Keratinocyte (primary cell): ENCODE measurements around the gene NOTCH1. TPM values are rescaled to one million over a fixed set of nuclear protein-coding genes. Genes with fewer than 3 reads are reported as not detected.

Experiments used
- DNase-seq: peaks from one replicate; pipeline ENCODE4 v3.0.0-alpha.2; 2011; ENCODE audit warnings: low read depth, missing footprints, low spot score
- FAIRE-seq: peaks from 2 replicates; lab custom pipeline; 2011; peaks lifted over from hg19 to GRCh38; lab: Jason Lieb, UNC
- H2AFZ ChIP-seq: 2 replicates; pipeline ENCODE4 v1.6.0; 2012; ENCODE audit warnings: low read length, control low read depth, inconsistent platforms; ENCODE audit not compliant: control insufficient read depth
- H3K27ac ChIP-seq: 2 replicates; pipeline ENCODE4 v1.5.1; 2011; ENCODE audit warnings: low read length; ENCODE audit not compliant: control insufficient read depth, insufficient read depth
- H3K27me3 ChIP-seq: 3 replicates; pipeline ENCODE4 v1.6.0; 2011; ENCODE audit warnings: low read length; ENCODE audit not compliant: control insufficient read depth, insufficient read depth; ENCODE audit errors: extremely low read depth
- H3K36me3 ChIP-seq, 2 experiments: 2 replicates in 1 of 2; 3 replicates in 1 of 2; pipeline ENCODE4 v1.5.1; 2011; ENCODE audit warnings: low read length in 2 of 2, mild to moderate bottlenecking in 1 of 2; ENCODE audit not compliant: control insufficient read depth in 2 of 2, insufficient read depth in 2 of 2; ENCODE audit errors: extremely low read depth in 1 of 2
- H3K4me1 ChIP-seq: 3 replicates; pipeline ENCODE4 v1.5.1; 2011; ENCODE audit warnings: low read length; ENCODE audit not compliant: control insufficient read depth, insufficient read depth; ENCODE audit errors: extremely low read depth
- H3K4me2 ChIP-seq: 3 replicates; pipeline ENCODE4 v1.6.0; 2011; ENCODE audit warnings: low read depth, low read length; ENCODE audit not compliant: control insufficient read depth, insufficient read depth; ENCODE audit errors: extremely low read depth
- H3K4me3 ChIP-seq, 3 experiments: fragments of 200-600 bp in 1 of 3; sonication (generic) in 1 of 3; 2 replicates in 2 of 3; 3 replicates in 1 of 3; pipeline ENCODE4 v1.5.1; 2011 to 2016; ENCODE audit warnings: low read length in 3 of 3, mild to moderate bottlenecking in 3 of 3, control low read depth in 2 of 3, inconsistent platforms in 1 of 3, low read depth in 1 of 3, mixed read lengths in 1 of 3, mixed run types in 1 of 3, moderate library complexity in 1 of 3; ENCODE audit not compliant: control insufficient read depth in 2 of 3, insufficient read depth in 2 of 3; ENCODE audit errors: extremely low read depth in 1 of 3
- H3K79me2 ChIP-seq: 2 replicates; pipeline ENCODE4 v1.6.0; 2012; ENCODE audit warnings: low read length; ENCODE audit not compliant: control insufficient read depth, insufficient read depth
- H3K9ac ChIP-seq: 3 replicates; pipeline ENCODE4 v1.6.0; 2011; ENCODE audit warnings: low read length; ENCODE audit not compliant: control insufficient read depth, insufficient read depth; ENCODE audit errors: extremely low read depth
- H3K9me1 ChIP-seq: 3 replicates; pipeline ENCODE4 v1.6.0; 2011; ENCODE audit warnings: low read length; ENCODE audit not compliant: control insufficient read depth, insufficient read depth; ENCODE audit errors: extremely low read depth
- H3K9me3 ChIP-seq: 2 replicates; pipeline ENCODE4 v1.5.1; 2012; ENCODE audit warnings: low read depth, low read length; ENCODE audit not compliant: control insufficient read depth
- H4K20me1 ChIP-seq: 3 replicates; pipeline ENCODE4 v1.6.0; 2011; ENCODE audit warnings: low read length; ENCODE audit not compliant: control insufficient read depth, insufficient read depth; ENCODE audit errors: extremely low read depth
- CTCF ChIP-seq, 3 experiments: IDR thresholded peaks in 1 of 3; conservative IDR thresholded peaks in 1 of 3; optimal IDR thresholded peaks in 1 of 3; 2 replicates in 2 of 3; 3 replicates in 1 of 3; pipeline versions ENCODE3 to v1.5.1; 2011; ENCODE audit warnings: low read length in 3 of 3, mild to moderate bottlenecking in 3 of 3, moderate library complexity in 2 of 3, control low read depth in 1 of 3, inconsistent platforms in 1 of 3; ENCODE audit not compliant: insufficient read depth in 2 of 3; ENCODE audit errors: extremely low read depth in 1 of 3
- EZH2 ChIP-seq: IDR thresholded peaks from one replicate; pipeline ENCODE4 v1.6.1; 2012; ENCODE audit warnings: inconsistent platforms, mild to moderate bottlenecking, low read length, moderate library complexity
- dilution Hi-C: fragments of 300-500 bp; cut with MboI; formaldehyde crosslinking; loops from one replicate; pipeline ENCODE4 v1.7.0; 2020; ENCODE audit warnings: low sequenced_read_pairs; ENCODE audit not compliant: extremely low pct_ligation_motif_present
- polyA plus RNA-seq, 5 experiments: library from polyadenylated mRNA; depleted of rRNA in 3 of 5; stranded (reverse) in 3 of 5; stranded (forward) in 1 of 5; unstranded in 1 of 5; fragments of >200 nt; gene quantifications; 1 replicate in 1 of 5; 2 replicates in 3 of 5; 3 replicates in 1 of 5; pipeline versions ENCODE4 v1.2.1 to v1.2.3, GENCODE V29; 2011 to 2012; ENCODE audit warnings: missing spikeins in 2 of 5, low read depth in 1 of 5, low replicate concordance in 1 of 5

The NOTCH1 gene
- polyA plus RNA-seq, 1 donor (not counting 4 experiments of a cell fraction or from before 2014, with no cell fraction given) = 6.1 TPM

GRCh38 chr9:136558373-136558772 lies 12.5 kb upstream of the NOTCH1 start:
- Histone ChIP-seq H3K9me3 (peaks cover 5% of the 10 kb centered on the region), H3K4me3 (no peak overlapping the region), H3K4me2 (no peak overlapping the region), H3K9me1 (no peaks in the 10 kb centered on the region), H3K36me3 (no peaks in the 10 kb centered on the region), H3K9ac (no peak overlapping the region), H3K4me1 (peaks cover 5% of the 10 kb centered on the region), H3K79me2 (no peaks in the 10 kb centered on the region), H4K20me1 (no peaks in the 10 kb centered on the region), H3K27me3 (no peaks in the 10 kb centered on the region), H2AFZ (no peak overlapping the region), H3K27ac (no peak overlapping the region)
- FAIRE-seq = no peak
- no peak for DNase-seq
- TF ChIP-seq CTCF (optimal IDR thresholded peaks at IDR 0.05 in 1 of 3, IDR thresholded peaks at IDR 0.05 in 1 of 3, conservative IDR thresholded peaks at IDR 0.05 in 1 of 3; ENCODE audit: extremely low read depth in 1 of 3, insufficient read depth in 2 of 3, low read length in 3 of 3) (no peak), EZH2 (no peak)
- dilution Hi-C loops = no loop called here

DNA sequence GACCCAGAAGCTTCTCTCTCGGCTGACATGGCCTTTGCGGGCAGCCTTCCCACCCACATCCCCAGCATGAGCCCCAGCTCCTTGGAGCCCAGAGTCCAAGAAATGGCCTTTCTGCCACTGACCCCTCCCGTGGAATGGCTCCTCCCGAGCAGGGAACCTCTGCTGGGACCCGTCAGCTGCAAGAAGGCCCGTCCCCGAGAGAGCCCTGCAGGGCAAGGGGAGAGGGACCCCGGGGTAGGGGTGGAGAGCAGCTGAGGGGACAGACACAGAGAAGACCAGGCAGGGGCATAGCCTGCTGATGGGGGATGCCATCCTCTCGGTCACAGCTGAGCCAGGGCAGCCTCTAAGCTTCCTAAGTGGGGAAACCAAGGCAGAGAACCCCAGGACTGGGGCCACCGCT lies 11.2 kb upstream of the NOTCH1 start:
- DNase-seq (no peak), FAIRE-seq (no peak)
- Histone ChIP-seq H3K27ac (no peak overlapping the region), H3K9ac (no peak overlapping the region), H3K36me3 (no peaks in the 10 kb centered on the region), H3K9me1 (no peaks in the 10 kb centered on the region), H3K4me2 (no peak overlapping the region), H3K9me3 (peaks cover 5% of the 10 kb centered on the region), H3K79me2 (no peaks in the 10 kb centered on the region), H3K4me3 (no peak overlapping the region), H3K4me1 (peaks cover 12% of the 10 kb centered on the region), H4K20me1 (no peaks in the 10 kb centered on the region), H2AFZ (no peak overlapping the region), H3K27me3 (no peaks in the 10 kb centered on the region)
- TF ChIP-seq EZH2 = no peak
- dilution Hi-C loops = no loop called here

- Histone ChIP-seq H3K36me3 (no peaks in the 10 kb centered on the region), H2AFZ (no peak overlapping the region), H3K4me1 (peaks cover 19% of the 10 kb centered on the region), H3K9me3 (peaks cover 5% of the 10 kb centered on the region), H3K4me3 (no peak overlapping the region), H3K27me3 (no peaks in the 10 kb centered on the region), H3K9ac (no peak overlapping the region), H3K79me2 (no peaks in the 10 kb centered on the region), H4K20me1 (no peaks in the 10 kb centered on the region), H3K27ac (no peak overlapping the region), H3K4me2 (no peak overlapping the region), H3K9me1 (no peaks in the 10 kb centered on the region)
- DNase-seq (no peak), FAIRE-seq (no peak)
- TF ChIP-seq EZH2 (no peak), CTCF (optimal IDR thresholded peaks at IDR 0.05 in 1 of 3, IDR thresholded peaks at IDR 0.05 in 1 of 3, conservative IDR thresholded peaks at IDR 0.05 in 1 of 3; ENCODE audit: extremely low read depth in 1 of 3, insufficient read depth in 2 of 3, low read length in 3 of 3) (no peak)
- dilution Hi-C loops = no loop called here
These were observed 10.3 kb upstream of the NOTCH1 start for GRCh38 chr9:136556166-136556565.
